CD4-positive, alpha-beta T cell treated with Interleukin-12 subunit alpha and Interleukin-12 subunit beta, for 1 hour (primary cell): ENCODE results near the gene SLC28A3.

Experiments used
- DNase-seq: peaks from one replicate; pipeline ENCODE4 v3.0.0-alpha.2; 2020

SLC28A3 gene

DNA sequence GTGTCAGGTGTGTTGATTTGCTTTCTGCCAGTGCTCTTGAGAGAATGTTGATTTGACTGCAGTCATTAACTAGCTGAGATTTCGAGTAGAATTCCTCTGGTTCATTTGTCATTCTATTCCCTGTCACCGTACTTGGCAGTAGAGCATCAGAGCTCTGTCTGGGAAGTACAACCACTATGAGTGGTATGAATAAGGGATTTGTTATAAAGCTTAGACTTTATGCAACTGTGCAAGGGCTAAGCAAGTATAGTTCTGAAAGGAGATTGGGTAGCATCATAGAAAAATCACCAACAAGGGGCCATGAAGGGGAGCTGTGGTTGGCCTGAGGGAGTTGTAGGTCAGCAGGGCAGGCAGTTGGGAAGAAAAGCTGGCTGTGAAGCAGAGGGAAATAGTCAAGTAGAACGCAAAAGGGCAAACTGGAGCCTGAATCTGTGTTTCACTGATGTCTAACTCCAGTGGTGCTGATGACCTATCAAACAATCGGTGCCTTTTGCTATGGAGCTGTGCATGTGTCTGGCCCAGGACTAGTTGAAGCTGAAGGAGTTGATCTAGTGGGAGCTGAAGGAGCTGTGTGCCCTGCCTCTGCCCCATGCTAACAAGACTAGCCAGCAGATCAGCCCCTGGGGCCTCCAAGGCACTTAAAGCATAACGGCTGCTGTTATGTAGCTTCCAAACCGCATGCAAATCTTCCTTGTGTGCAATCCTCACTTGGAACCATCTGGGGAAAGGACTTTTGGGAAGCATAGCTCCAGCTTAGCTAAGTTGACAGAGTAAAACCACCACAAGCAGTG is 110.0 kb downstream of the SLC28A3 start:
- DNase-seq = no peak

DNA sequence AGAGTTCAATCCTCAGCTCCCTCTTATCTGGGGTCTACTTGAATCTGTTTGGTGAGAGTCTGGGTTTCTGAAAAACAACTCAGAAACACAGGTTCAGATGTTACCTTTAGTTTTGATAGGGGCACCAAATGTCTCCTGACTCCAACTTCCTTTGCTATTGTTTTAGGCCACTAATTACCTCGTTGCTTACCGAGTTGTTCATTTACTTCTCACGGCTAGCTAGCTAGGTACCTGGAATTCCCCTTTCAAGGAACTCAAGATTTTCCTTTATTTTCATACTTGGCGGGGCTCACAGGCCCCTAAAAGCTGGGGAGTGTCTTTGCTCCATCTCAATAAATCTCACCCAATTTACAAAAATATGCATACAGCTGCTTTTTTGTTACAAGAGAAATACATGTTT is 111.4 kb downstream of the SLC28A3 start:
- no peak for DNase-seq

DNA sequence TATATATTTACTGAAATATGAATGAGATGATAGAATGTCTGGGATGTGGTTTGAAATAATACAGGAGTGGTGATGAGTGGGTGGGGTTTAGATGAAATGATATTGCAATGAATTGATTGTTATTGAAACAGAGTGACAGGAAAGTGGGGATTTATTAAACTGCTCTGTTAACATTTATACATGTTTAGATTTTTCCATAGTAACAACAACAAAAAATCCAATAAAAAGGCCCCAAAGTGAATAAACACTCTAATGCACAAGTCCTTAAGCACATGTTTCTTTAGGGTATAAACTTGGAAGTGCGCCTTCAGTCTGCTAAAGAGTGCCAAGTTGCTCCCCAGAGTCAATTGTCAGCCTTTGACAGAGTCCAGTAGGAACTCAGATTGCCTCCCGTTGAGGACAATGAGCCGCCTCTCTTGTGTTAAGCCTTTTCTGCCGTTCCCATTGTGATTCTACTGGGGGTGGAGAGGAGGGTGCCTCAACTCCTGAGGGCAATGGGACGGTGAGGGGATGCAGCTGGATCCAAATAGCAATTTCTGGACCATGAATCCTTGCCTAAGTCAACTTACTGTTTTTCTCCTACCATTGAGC is 112.3 kb downstream of the SLC28A3 start:
- DNase-seq = no peak

- DNase-seq = no peak
Measured at GRCh38 chr9:84226126-84226525, 114.4 kb downstream of the SLC28A3 start.
